Measurements from ENCODE around the gene GSTM3.

The GSTM3 gene

DNA sequence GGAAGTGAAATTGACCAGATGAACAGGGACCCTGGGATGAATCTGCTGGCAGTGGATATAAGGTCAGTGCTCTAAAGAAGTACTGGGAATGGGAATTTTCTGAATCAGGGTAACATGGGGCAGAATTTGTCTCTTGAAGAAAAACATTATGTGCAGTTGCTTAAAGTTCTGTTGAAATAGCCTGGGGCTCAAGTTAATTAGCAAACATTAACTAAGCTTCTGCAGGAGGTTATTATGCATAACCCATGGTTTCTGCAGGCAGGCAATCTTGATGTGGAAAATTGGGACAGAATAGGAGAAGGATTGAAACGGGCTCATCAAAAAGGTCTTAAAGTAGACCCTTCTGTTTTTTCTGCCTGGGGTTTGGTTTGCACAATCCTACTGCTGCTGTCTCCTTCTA, 14.8 kb downstream of the GSTM3 start:
- ChIA-PET POLR2A (no interaction called here), CTCF (interaction anchor here (1.4 kb wide), 1 partner anchor 87 kb away, joined by 3 read pairs; no protein-coding TSS in a partner anchor)
- no peaks in the 10 kb centered on the region for H3K9me3 ChIP-seq (ENCODE audit: control insufficient read depth, insufficient read depth, low read depth, low read length)

DNA sequence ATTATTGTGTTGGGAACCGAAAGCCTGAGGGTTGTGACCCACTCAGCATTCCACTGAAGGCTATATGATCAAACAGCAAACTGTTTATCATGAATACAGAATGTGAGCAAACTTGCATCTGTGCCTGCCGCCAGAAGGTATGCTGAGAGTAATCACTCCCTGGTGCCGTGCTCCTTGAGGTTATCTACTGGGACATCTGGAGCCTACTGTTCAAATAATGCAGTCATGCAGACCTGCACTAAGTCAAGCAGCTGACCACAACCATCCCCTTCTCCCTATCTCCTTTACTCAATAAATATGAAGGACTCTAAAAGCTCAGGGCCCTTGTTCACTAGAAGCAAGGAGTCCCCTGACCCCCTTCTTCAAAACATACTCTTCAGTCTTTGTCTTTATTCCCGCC, 15.3 kb downstream of the GSTM3 start:
- ChIA-PET POLR2A (no interaction called here), CTCF (interaction anchor here (1.4 kb wide), 1 partner anchor 86 kb away, joined by 3 read pairs; no protein-coding TSS in a partner anchor)
- H3K27ac ChIP-seq (ENCODE audit: extremely low read depth, low read depth, low read length), result no peak overlapping the region
- H3K9me3 ChIP-seq (ENCODE audit: control insufficient read depth, insufficient read depth, low read depth, low read length), result no peaks in the 10 kb centered on the region
- H3K4me3 ChIP-seq (ENCODE audit: low read depth, low read length), result no peak overlapping the region
- no peaks in the 10 kb centered on the region for H3K36me3 ChIP-seq (ENCODE audit: control insufficient read depth in 2 of 2, insufficient read depth in 1 of 2, low read length in 2 of 2)
- TF ChIP-seq ZNF558 (tag by site-specific recombination; IDR thresholded peaks at IDR 0.05) (no peak), ZBTB48 (tag by site-specific recombination; IDR thresholded peaks at IDR 0.05) (no peak), ZNF544 (tag by site-specific recombination; IDR thresholded peaks at IDR 0.05) (0 out of 2 replicates have a peak, but pooled peaks have one; percentile 36), ZBTB1 (tag by site-specific recombination; IDR thresholded peaks at IDR 0.05) (no peak)
- H3K4me1 ChIP-seq (ENCODE audit: control insufficient read depth, insufficient read depth, low read length), result no peaks in the 10 kb centered on the region

More for the DNA sequence above, 14.8 kb downstream of the GSTM3 start:
- TF ChIP-seq KLF1 (tag by site-specific recombination; IDR thresholded peaks at IDR 0.05), result no peak
- no peak overlapping the region for H3K27ac ChIP-seq (ENCODE audit: extremely low read depth, low read depth, low read length)
- H3K36me3 ChIP-seq (ENCODE audit: control insufficient read depth in 2 of 2, insufficient read depth in 1 of 2, low read length in 2 of 2), result no peaks in the 10 kb centered on the region
- H3K4me1 ChIP-seq (ENCODE audit: control insufficient read depth, insufficient read depth, low read length), result no peaks in the 10 kb centered on the region
- no peak overlapping the region for H3K4me3 ChIP-seq (ENCODE audit: low read depth, low read length)

DNA sequence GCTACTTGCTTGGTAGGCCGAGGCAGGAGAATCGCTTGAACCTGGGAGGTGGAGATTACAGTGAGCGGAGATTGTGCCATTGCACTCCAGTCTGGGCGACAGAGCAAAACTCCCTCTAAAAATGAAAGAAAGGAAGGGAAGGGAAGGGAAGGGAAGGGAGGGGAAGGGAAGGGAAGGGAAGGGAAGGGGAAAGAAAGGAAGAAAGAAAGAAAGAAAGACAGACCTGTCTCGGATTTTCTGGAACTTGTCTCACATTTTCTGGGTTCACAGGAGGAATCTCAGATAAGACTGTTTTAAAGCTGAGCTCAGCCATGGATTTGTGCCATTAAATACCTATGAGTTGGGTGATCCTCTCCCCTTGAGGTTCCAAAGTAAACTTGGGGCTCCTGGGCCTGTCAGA, 15.9 kb downstream of the GSTM3 start:
- no peaks in the 10 kb centered on the region for H3K36me3 ChIP-seq (ENCODE audit: control insufficient read depth in 2 of 2, insufficient read depth in 1 of 2, low read length in 2 of 2)
- TF ChIP-seq ZNF768 (tag by site-specific recombination; IDR thresholded peaks at IDR 0.05), result no peak
- TF ChIP-seq ZNF776 (tag by site-specific recombination; IDR thresholded peaks at IDR 0.05; ENCODE audit: borderline replicate concordance), result no peak
- TF ChIP-seq ZNF292 (tag by site-specific recombination; IDR thresholded peaks at IDR 0.05; ENCODE audit: borderline replicate concordance, low read depth), result no peak
- TF ChIP-seq, protein P1, sequence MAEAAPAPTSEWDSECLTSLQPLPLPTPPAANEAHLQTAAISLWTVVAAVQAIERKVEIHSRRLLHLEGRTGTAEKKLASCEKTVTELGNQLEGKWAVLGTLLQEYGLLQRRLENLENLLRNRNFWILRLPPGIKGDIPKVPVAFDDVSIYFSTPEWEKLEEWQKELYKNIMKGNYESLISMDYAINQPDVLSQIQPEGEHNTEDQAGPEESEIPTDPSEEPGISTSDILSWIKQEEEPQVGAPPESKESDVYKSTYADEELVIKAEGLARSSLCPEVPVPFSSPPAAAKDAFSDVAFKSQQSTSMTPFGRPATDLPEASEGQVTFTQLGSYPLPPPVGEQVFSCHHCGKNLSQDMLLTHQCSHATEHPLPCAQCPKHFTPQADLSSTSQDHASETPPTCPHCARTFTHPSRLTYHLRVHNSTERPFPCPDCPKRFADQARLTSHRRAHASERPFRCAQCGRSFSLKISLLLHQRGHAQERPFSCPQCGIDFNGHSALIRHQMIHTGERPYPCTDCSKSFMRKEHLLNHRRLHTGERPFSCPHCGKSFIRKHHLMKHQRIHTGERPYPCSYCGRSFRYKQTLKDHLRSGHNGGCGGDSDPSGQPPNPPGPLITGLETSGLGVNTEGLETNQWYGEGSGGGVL (tag by site-specific recombination; IDR thresholded peaks at IDR 0.05), result no peak
- no peak for TF ChIP-seq GFI1B (tag by site-specific recombination; IDR thresholded peaks at IDR 0.05)
- TF ChIP-seq SETDB1 (IDR thresholded peaks at IDR 0.05; ENCODE audit: insufficient read length, low read length), result no peak
- TF ChIP-seq ZFP69B (tag by site-specific recombination; IDR thresholded peaks at IDR 0.05), result no peak
- no peak for TF ChIP-seq YY1 (tag by site-specific recombination; IDR thresholded peaks at IDR 0.05)
- no peak overlapping the region for H3K27ac ChIP-seq (ENCODE audit: extremely low read depth, low read depth, low read length)
- POLR2A ChIA-PET, result no interaction called here
- no peak overlapping the region for H3K4me3 ChIP-seq (ENCODE audit: low read depth, low read length)
- H3K4me1 ChIP-seq (ENCODE audit: control insufficient read depth, insufficient read depth, low read length), result no peaks in the 10 kb centered on the region
- CTCF ChIA-PET, result interaction anchor here (2.2 kb wide), 1 partner anchor 85 kb away, joined by 9 read pairs; no protein-coding TSS in a partner anchor
- H3K9me3 ChIP-seq (ENCODE audit: control insufficient read depth, insufficient read depth, low read depth, low read length), result no peaks in the 10 kb centered on the region

DNA sequence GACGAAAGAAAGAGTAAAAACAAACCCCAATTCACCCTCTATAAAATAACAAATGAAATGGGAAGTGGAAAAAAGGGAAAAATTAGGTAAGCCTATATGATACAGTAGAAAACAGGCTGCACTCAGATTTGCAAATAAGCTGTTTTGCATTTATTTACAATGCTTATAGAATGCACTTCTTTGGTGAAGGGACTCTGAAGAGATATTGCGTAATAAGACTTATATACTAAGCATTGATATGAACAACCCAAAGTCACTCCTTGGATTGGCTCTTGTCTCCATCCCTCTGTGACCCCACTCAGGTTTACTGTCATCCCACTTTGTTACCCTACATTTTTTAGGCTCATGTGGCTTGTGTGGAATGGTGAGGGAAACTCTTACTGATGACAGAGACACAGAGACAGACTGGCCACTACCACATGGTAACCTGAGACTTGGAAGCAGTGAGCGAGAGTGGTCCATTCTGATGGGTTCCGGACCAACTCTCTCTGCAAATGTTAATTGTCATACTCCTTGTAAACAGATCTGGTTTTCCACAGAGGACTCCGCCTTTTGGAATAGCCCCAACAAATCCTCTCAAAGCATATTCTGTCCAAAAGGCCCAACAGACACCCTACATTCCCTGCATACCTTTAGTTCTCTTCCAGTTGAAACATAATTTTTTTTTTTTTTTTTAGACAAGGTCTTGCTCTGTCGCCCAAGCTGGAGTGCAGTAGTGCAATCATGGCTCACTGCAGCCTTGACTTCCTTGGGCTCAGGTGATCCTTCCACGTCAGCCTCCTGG, 17.7 kb downstream of the GSTM3 start:
- no peaks in the 10 kb centered on the region for H3K36me3 ChIP-seq (ENCODE audit: control insufficient read depth in 2 of 2, insufficient read depth in 1 of 2, low read length in 2 of 2)
- no peak overlapping the region for H3K27ac ChIP-seq (ENCODE audit: extremely low read depth, low read depth, low read length)
- POLR2A ChIA-PET, result no interaction called here
- H3K9me3 ChIP-seq (ENCODE audit: control insufficient read depth, insufficient read depth, low read depth, low read length), result no peaks in the 10 kb centered on the region
- no peaks in the 10 kb centered on the region for H3K4me1 ChIP-seq (ENCODE audit: control insufficient read depth, insufficient read depth, low read length)
- TF ChIP-seq OSR2 (tag by site-specific recombination; IDR thresholded peaks at IDR 0.05) (no peak), GLI2 (tag by site-specific recombination; IDR thresholded peaks at IDR 0.05; ENCODE audit: borderline replicate concordance, low read depth) (no peak), ZNF24 (tag by site-specific recombination; IDR thresholded peaks at IDR 0.05) (no peak), IKZF3 (tag by site-specific recombination; IDR thresholded peaks at IDR 0.05) (no peak), ZNF600 (tag by site-specific recombination; IDR thresholded peaks at IDR 0.05) (no peak), ZBTB1 (tag by site-specific recombination; IDR thresholded peaks at IDR 0.05) (no peak)
- TF ChIP-seq, protein P2, sequence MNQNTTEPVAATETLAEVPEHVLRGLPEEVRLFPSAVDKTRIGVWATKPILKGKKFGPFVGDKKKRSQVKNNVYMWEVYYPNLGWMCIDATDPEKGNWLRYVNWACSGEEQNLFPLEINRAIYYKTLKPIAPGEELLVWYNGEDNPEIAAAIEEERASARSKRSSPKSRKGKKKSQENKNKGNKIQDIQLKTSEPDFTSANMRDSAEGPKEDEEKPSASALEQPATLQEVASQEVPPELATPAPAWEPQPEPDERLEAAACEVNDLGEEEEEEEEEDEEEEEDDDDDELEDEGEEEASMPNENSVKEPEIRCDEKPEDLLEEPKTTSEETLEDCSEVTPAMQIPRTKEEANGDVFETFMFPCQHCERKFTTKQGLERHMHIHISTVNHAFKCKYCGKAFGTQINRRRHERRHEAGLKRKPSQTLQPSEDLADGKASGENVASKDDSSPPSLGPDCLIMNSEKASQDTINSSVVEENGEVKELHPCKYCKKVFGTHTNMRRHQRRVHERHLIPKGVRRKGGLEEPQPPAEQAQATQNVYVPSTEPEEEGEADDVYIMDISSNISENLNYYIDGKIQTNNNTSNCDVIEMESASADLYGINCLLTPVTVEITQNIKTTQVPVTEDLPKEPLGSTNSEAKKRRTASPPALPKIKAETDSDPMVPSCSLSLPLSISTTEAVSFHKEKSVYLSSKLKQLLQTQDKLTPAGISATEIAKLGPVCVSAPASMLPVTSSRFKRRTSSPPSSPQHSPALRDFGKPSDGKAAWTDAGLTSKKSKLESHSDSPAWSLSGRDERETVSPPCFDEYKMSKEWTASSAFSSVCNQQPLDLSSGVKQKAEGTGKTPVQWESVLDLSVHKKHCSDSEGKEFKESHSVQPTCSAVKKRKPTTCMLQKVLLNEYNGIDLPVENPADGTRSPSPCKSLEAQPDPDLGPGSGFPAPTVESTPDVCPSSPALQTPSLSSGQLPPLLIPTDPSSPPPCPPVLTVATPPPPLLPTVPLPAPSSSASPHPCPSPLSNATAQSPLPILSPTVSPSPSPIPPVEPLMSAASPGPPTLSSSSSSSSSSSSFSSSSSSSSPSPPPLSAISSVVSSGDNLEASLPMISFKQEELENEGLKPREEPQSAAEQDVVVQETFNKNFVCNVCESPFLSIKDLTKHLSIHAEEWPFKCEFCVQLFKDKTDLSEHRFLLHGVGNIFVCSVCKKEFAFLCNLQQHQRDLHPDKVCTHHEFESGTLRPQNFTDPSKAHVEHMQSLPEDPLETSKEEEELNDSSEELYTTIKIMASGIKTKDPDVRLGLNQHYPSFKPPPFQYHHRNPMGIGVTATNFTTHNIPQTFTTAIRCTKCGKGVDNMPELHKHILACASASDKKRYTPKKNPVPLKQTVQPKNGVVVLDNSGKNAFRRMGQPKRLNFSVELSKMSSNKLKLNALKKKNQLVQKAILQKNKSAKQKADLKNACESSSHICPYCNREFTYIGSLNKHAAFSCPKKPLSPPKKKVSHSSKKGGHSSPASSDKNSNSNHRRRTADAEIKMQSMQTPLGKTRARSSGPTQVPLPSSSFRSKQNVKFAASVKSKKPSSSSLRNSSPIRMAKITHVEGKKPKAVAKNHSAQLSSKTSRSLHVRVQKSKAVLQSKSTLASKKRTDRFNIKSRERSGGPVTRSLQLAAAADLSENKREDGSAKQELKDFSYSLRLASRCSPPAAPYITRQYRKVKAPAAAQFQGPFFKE (tag by site-specific recombination; IDR thresholded peaks at IDR 0.05; ENCODE audit: borderline replicate concordance), result no peak
- CTCF ChIA-PET, result interaction anchor here (2.2 kb wide), 1 partner anchor 83 kb away, joined by 9 read pairs; no protein-coding TSS in a partner anchor
- no peak overlapping the region for H3K4me3 ChIP-seq (ENCODE audit: low read depth, low read length)

All from HEK293 (cell line).